Fibroblast of lung (primary cell): Measurements from ENCODE around the gene IL17REL. TPM values are rescaled to one million over a fixed set of nuclear protein-coding genes. Genes with fewer than 3 reads are reported as not detected.

ENCODE experiments used
- DNase-seq, 2 donors: peaks; one replicate each; pipeline versions ENCODE4 v3.0.0 to v3.0.0-alpha.2; 2010; ENCODE audit warnings: low read depth in 2 of 2
- H2AFZ ChIP-seq: 2 replicates; pipeline ENCODE4 v1.5.1; 2012; ENCODE audit warnings: low read length, control low read depth, inconsistent platforms
- H3K27ac ChIP-seq: 2 replicates; pipeline ENCODE4 v1.5.1; 2011; ENCODE audit warnings: low read length, control low read depth; ENCODE audit not compliant: insufficient read depth
- H3K27me3 ChIP-seq: 2 replicates; pipeline ENCODE4 v1.5.1; 2011; ENCODE audit warnings: mild to moderate bottlenecking, low read length; ENCODE audit not compliant: control insufficient read depth, insufficient read depth
- H3K36me3 ChIP-seq: 2 replicates; pipeline ENCODE4 v1.5.1; 2011; ENCODE audit warnings: low read length; ENCODE audit not compliant: control insufficient read depth, insufficient read depth
- H3K4me1 ChIP-seq: 2 replicates; pipeline ENCODE4 v1.5.1; 2011; ENCODE audit warnings: low read length; ENCODE audit not compliant: control insufficient read depth, insufficient read depth; ENCODE audit errors: extremely low read depth
- H3K4me2 ChIP-seq: 2 replicates; pipeline ENCODE4 v1.5.1; 2011; ENCODE audit warnings: low read length, control low read depth; ENCODE audit not compliant: insufficient read depth; ENCODE audit errors: extremely low read depth
- H3K4me3 ChIP-seq, 4 experiments: fragments of 200-600 bp in 1 of 4; sonication (generic) in 1 of 4; replicated peaks in 1 of 4; 2 replicates each; pipeline ENCODE4 v1.5.1; 2011 to 2016; ENCODE audit warnings: low read length in 4 of 4, low read depth in 3 of 4, mild to moderate bottlenecking in 3 of 4, control low read depth in 2 of 4, inconsistent platforms in 1 of 4, mixed read lengths in 1 of 4; ENCODE audit not compliant: insufficient read depth in 1 of 4; ENCODE audit errors: control extremely low read depth in 1 of 4
- H3K79me2 ChIP-seq: 2 replicates; pipeline ENCODE4 v1.5.1; 2012; ENCODE audit warnings: mild to moderate bottlenecking, low read length, inconsistent platforms; ENCODE audit not compliant: control insufficient read depth, insufficient read depth
- H3K9ac ChIP-seq: 2 replicates; pipeline ENCODE4 v1.5.1; 2011; ENCODE audit warnings: mild to moderate bottlenecking, low read length, control low read depth; ENCODE audit not compliant: insufficient read depth
- H3K9me3 ChIP-seq: 2 replicates; pipeline ENCODE4 v1.5.1; 2012; ENCODE audit warnings: low read depth, low read length; ENCODE audit not compliant: control insufficient read depth, insufficient read depth
- H4K20me1 ChIP-seq: 2 replicates; pipeline ENCODE4 v1.5.1; 2011; ENCODE audit warnings: low read length; ENCODE audit not compliant: control insufficient read depth, insufficient read depth; ENCODE audit errors: extremely low read depth
- CTCF ChIP-seq, 2 donors: IDR thresholded peaks in 1 of 2; conservative IDR thresholded peaks in 1 of 2; 1 replicate in 1 of 2; 2 replicates in 1 of 2; pipeline ENCODE4 v1.5.1; 2011 to 2012; ENCODE audit warnings: low read length in 2 of 2, control low read depth in 1 of 2, inconsistent platforms in 1 of 2, low read depth in 1 of 2, mild to moderate bottlenecking in 1 of 2
- EZH2 ChIP-seq: IDR thresholded peaks from 2 replicates; pipeline ENCODE4 v1.5.1; 2012; ENCODE audit warnings: low read length, control low read depth, mild to moderate bottlenecking; ENCODE audit errors: missing control alignments
- polyA plus RNA-seq, 2 donors: library from polyadenylated mRNA; depleted of rRNA in 1 of 2; stranded (reverse) in 1 of 2; unstranded in 1 of 2; fragments of >200 nt; gene quantifications; 2 replicates each; pipeline ENCODE4 v1.2.1, GENCODE V29; 2011 to 2012; ENCODE audit warnings: missing spikeins in 1 of 2
- total RNA-seq: library from RNA; depleted of rRNA; stranded (reverse); fragments of >200 nt; gene quantifications from 2 replicates; pipeline ENCODE4 v1.2.1, GENCODE V29; 2014

The IL17REL gene
- total and polyA plus RNA-seq, 2 donors (not counting 1 experiment from before 2014, with no cell fraction given), result under 0.01 TPM; not detected in 1

GRCh38 chr22:50040717-50041116 lies 28.2 kb upstream of the IL17REL start:
- Histone ChIP-seq H4K20me1 (no peaks in the 10 kb centered on the region), H3K36me3 (no peaks in the 10 kb centered on the region), H3K4me1 (no peaks in the 10 kb centered on the region), H3K79me2 (no peaks in the 10 kb centered on the region), H3K4me2 (no peak overlapping the region), H3K9me3 (no peaks in the 10 kb centered on the region), H3K27me3 (peaks cover 4% of the 10 kb centered on the region), H2AFZ (no peak overlapping the region), H3K4me3 (no peak overlapping the region), H3K9ac (no peak overlapping the region), H3K27ac (no peak overlapping the region)
- DNase-seq, result no peak
- no peak for TF ChIP-seq CTCF (conservative IDR thresholded peaks at IDR 0.05 in 1 of 2, IDR thresholded peaks at IDR 0.05 in 1 of 2; ENCODE audit: low read depth in 1 of 2, low read length in 2 of 2)

- H3K9ac ChIP-seq, result no peak overlapping the region
- no peak overlapping the region for H3K4me2 ChIP-seq
- no peaks in the 10 kb centered on the region for H3K36me3 ChIP-seq
- no peaks in the 10 kb centered on the region for H3K4me1 ChIP-seq
- no peaks in the 10 kb centered on the region for H4K20me1 ChIP-seq
- no peak for DNase-seq
- no peaks in the 10 kb centered on the region for H3K79me2 ChIP-seq
- H3K4me3 ChIP-seq, result no peak overlapping the region
- TF ChIP-seq CTCF (conservative IDR thresholded peaks at IDR 0.05 in 1 of 2, IDR thresholded peaks at IDR 0.05 in 1 of 2; ENCODE audit: low read depth in 1 of 2, low read length in 2 of 2) (no peak), EZH2 (no peak)
- peaks cover 4% of the 10 kb centered on the region for H3K27me3 ChIP-seq
- H3K9me3 ChIP-seq, result no peaks in the 10 kb centered on the region
- H2AFZ ChIP-seq, result no peak overlapping the region
- H3K27ac ChIP-seq, result no peak overlapping the region
Measured at GRCh38 chr22:50039669-50040443, 27.3 kb upstream of the IL17REL start.

GRCh38 chr22:50035976-50036724 lies 23.6 kb upstream of the IL17REL start:
- no peak for TF ChIP-seq CTCF (conservative IDR thresholded peaks at IDR 0.05 in 1 of 2, IDR thresholded peaks at IDR 0.05 in 1 of 2; ENCODE audit: low read depth in 1 of 2, low read length in 2 of 2)
- TF ChIP-seq EZH2, result no peak
- Histone ChIP-seq H3K79me2 (no peaks in the 10 kb centered on the region), H3K36me3 (no peaks in the 10 kb centered on the region), H3K9ac (no peak overlapping the region), H4K20me1 (no peaks in the 10 kb centered on the region), H3K27me3 (no peaks in the 10 kb centered on the region), H3K4me1 (no peaks in the 10 kb centered on the region), H3K27ac (no peak overlapping the region), H3K9me3 (no peaks in the 10 kb centered on the region), H3K4me3 (no peak overlapping the region), H2AFZ (no peak overlapping the region), H3K4me2 (no peak overlapping the region)
- no peak for DNase-seq
